GM19193 (cell line): ENCODE measurements around the gene CNTD1.

Experiments used
- POLR2A ChIP-seq: IDR thresholded peaks from 4 replicates; pipeline ENCODE4 v1.6.1; 2011; ENCODE audit not compliant: insufficient read depth, insufficient read length; ENCODE audit errors: extremely low read depth

Gene CNTD1

GRCh38 chr17:42845556-42845917 lies 46.9 kb downstream of the CNTD1 start:
- no peak for TF ChIP-seq POLR2A

DNA sequence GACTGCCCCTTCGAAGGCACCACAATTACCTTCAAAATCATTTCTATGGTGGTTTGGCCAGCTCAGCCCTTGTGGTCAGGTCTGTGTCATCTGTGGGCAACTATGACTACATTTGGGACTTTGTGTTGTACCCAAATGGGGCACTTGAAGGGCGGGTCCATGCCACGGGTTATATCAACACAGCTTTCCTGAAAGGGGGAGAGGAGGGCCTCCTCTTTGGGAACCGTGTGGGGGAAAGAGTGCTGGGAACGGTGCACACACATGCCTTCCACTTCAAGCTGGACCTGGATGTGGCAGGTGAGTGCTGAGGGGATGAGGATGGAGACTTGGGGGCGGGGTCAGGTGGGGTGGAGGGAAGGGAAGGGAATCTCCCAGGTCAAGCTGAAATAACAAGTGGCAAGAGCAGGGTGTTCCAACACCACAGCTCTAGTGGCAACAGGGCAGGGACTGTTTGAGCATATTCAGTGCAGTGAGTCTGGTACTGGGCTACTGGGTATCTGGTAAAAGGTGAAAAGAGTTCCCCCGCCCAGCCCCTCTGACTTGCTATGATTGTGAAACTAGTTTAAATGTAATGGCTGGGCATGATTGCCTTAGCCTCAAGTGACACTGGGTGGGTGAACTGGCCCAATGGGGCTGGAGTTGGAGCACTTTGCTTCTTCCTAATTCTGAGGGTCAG lies 47.4 kb downstream of the CNTD1 start:
- no peak for TF ChIP-seq POLR2A

DNA sequence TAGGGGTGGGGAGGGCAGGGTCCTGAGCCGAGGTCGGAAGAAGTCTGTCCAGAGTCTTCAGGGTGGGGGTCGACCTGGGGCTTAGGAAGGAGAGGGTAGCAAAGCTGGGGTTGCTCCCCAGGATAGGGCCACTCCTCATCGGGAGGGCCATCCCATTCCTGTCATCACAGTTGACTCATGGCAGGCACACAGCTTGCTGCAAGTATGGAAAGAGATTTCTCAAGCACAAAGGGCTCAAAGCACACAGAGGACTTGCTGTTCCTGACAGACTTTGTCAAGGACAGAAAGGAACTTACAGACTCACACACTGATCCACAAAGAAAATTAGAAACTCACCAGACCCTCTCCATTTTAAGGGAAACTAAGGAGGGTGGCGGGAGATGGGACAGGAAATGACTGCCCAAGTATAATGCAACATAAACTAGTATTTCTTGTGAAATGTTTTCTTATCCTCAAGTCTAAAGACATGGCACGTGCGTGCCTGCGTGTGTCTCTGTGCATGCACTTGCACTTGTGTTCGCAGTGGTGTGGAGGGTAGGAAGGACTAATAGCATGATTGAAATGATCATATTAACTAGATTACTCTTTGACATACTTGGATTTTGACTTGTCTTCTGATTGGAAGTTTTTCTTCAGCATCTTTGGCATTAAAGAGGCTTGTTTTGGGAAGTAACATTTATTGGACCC lies 48.1 kb downstream of the CNTD1 start:
- TF ChIP-seq POLR2A = no peak

- no peak for TF ChIP-seq POLR2A
Measured at GRCh38 chr17:42848093-42848492, 49.4 kb downstream of the CNTD1 start.

- no peak for TF ChIP-seq POLR2A
Measured at GRCh38 chr17:42849031-42849430, 50.4 kb downstream of the CNTD1 start.

- TF ChIP-seq POLR2A = no peak
Measured at GRCh38 chr17:42849451-42850181, 51.0 kb downstream of the CNTD1 start.

- no peak for TF ChIP-seq POLR2A
Measured at GRCh38 chr17:42850954-42851353, 52.3 kb downstream of the CNTD1 start, which contains the start of gene AOC3. Gene AOC3 (plus strand): TSS chr17:42851199. CDS start chr17:42851344, 145 bp downstream.

GRCh38 chr17:42852351-42852750 lies 53.7 kb downstream of the CNTD1 start:
- no peak for TF ChIP-seq POLR2A

- no peak for TF ChIP-seq POLR2A
Measured at GRCh38 chr17:42853004-42853403, 54.3 kb downstream of the CNTD1 start.

- TF ChIP-seq POLR2A = no peak
Measured at GRCh38 chr17:42853597-42853967, 54.9 kb downstream of the CNTD1 start.

DNA sequence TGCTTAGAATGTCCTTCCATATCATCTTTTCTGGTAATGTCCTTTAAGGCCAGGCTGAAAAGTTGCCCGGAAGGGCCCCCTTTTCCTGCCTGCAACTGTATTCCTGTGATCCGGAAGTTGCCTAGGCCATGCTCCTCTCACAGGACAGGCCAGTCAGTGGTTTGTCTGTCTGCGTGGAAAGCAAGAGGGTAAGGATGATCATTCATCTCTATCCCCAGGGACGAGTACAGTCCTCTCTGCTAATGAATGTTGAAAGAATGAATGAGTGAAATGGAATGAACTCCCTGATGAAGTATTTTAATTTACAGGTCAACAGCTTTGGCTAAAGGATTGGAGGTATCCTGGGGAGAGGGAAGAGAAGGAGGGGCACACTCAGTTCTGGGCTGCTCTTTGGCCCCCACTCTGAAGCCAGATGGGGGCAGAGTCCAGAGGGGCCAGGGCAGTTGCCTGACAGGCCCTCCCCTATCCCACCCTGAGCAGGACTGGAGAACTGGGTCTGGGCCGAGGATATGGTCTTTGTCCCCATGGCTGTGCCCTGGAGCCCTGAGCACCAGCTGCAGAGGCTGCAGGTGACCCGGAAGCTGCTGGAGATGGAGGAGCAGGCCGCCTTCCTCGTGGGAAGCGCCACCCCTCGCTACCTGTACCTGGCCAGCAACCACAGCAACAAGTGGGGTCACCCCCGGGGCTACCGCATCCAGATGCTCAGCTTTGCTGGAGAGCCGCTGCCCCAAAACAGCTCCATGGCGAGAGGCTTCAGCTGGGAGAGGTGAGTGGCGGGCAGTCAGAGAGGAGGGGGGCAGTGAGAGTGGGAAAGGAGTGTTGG lies 55.5 kb downstream of the CNTD1 start:
- no peak for TF ChIP-seq POLR2A

GRCh38 chr17:42855048-42855596 lies 56.5 kb downstream of the CNTD1 start:
- no peak for TF ChIP-seq POLR2A

GRCh38 chr17:42857389-42857788 lies 58.7 kb downstream of the CNTD1 start:
- no peak for TF ChIP-seq POLR2A
